GM12892 (cell line): ENCODE measurements around the gene PAOX.

Experiments used
- DNase-seq: peaks from one replicate; pipeline ENCODE4 v3.0.0; 2011; ENCODE audit not compliant: insufficient read length
- FAIRE-seq: peaks from 2 replicates; lab custom pipeline; 2011; peaks lifted over from hg19 to GRCh38; lab: Jason Lieb, UNC
- POLR2A ChIP-seq: IDR thresholded peaks from 2 replicates; pipeline ENCODE4 v1.6.1; 2011; ENCODE audit warnings: low read depth, low read length, control low read depth
- POLR2AphosphoS5 ChIP-seq: IDR thresholded peaks from 2 replicates; pipeline ENCODE4 v1.6.1; 2011; ENCODE audit warnings: low read depth, low read length, control low read depth
- TAF1 ChIP-seq: IDR thresholded peaks from 2 replicates; pipeline ENCODE4 v1.6.1; 2011; ENCODE audit warnings: low read depth, mild to moderate bottlenecking, control low read depth, low read length, borderline replicate concordance

Gene PAOX

DNA sequence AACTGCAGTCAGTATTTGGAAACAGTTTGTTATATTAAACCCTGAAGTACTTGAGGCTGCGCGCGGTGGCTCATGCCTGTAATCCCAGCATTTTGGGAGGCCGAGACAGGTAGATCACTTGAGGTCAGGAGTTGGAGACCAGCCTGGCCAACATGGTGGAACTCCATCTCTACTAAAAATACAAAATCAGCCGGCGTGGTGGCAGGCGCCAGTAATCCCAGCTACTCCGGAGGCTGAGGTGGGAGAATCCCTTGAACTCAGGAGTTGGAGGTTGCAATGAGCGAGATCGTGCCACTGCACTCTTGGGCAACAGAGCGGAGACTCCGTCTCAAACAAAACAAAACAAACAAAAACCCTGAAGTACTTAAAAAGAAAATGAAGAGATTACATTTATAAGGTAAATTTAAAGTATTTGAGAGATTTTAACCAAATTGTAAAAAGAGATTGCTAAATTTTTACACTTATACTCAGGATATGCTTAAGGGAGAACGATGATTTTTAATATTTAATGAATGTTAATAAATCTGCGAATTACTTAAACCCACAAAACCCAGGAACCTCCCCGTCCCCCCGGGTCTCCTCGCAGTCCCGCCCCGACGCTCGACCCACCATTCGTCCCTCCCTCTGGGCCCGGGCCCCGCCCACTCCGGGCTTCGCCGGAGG lies 14.5 kb downstream of the PAOX start:
- no peak for DNase-seq
- FAIRE-seq = peak; percentile 99
- TF ChIP-seq TAF1 (no peak), POLR2AphosphoS5 (no peak), POLR2A (no peak)

DNA sequence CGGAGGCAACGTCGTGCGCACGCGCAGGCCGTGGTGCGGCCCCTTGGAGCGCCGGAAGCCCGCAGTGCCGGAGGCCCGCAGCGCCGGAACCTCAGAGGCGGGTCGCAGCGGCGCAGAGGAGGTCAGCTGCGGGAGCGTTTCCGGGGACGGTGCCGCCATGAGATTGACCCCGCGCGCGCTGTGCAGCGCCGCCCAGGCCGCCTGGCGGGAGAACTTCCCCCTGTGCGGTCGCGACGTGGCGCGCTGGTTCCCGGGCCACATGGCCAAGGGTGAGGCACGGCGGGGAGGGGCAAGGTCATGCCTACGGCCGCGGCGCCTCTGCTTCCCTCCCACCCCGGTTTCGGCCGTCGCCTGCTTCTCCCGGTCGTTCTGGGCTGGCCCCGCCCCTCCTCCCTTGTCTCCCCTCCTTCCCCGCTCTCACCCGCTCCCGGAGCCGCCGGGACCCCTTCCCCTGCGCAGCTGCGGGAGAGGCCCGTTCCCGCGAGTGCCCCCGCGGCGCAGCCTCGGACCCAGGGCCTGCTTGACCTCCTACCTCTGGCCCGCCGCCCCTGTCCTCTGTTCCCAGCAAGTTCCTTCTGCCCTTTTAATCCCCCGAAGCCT lies 15.1 kb downstream of the PAOX start, which contains the start of gene MTG1:
TSS of gene MTG1 (plus strand) at position 94 of the 600 bp plus-strand sequence. CDS start at position 158, 64 bp downstream.
- TF ChIP-seq POLR2AphosphoS5 = peak; percentile 96
- peak; percentile 94 for TF ChIP-seq POLR2A
- TF ChIP-seq TAF1 = peak; percentile 74
- DNase-seq = peak; percentile 91
- FAIRE-seq = no peak

DNA sequence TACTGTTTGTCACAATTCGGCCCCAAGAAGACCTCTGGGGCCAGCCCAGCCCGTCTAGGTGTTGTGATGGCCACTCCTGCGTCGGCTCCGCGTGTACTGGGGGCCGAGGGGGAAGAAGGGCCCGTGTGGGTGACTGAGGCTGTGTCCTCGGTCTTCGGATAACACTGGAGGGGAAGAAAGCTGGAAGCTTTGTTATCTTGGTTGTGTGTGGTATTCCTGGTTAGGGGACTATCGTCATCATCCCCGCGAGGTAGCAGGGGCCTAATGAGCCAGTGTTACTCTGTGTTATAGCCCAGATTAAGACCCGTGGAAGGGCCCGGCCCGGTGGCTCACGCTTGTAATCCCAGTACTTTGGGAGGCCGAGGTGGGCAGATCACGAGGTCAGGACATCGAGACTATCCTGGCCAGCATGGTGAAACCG lies 15.7 kb downstream of the PAOX start:
- DNase-seq = no peak
- TF ChIP-seq TAF1 (no peak), POLR2AphosphoS5 (no peak), POLR2A (no peak)
- FAIRE-seq = no peak

DNA sequence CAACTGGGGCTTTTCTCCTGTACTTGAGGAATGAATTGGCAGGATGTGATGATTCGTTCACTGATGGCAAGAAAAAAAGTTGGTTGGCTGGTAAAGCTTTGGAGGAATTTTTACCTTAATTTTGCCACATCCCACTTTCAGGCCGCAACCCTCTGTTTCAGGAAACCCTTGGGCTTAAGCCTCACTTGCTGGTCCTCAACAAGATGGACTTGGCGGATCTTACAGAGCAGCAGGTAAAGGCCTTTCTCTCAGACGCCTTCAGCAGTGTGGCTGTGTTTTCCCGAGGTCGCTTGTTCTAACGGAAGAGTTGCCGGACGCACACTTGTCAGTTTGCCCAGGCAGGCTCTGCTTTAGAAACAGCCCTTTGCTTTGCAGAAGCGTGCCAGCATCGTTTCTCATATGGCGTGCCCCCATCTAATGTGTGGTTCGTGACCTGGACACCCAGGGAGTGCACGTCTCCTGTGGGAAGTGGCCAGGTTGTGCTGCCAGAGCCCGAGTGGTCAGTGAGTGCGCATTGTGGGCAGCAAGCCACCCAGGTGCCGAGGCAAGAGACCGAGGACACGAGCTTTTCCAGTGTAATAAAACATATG lies 17.1 kb downstream of the PAOX start:
- no peak for DNase-seq

GRCh38 chr10:133397938-133398337 lies 18.9 kb downstream of the PAOX start:
- DNase-seq = no peak
- no peak for FAIRE-seq
- no peak for TF ChIP-seq POLR2A
- TF ChIP-seq POLR2AphosphoS5 = no peak
- TF ChIP-seq TAF1 = no peak

More for the DNA sequence above, 17.1 kb downstream of the PAOX start:
- no peak for FAIRE-seq
- no peak for TF ChIP-seq POLR2AphosphoS5

DNA sequence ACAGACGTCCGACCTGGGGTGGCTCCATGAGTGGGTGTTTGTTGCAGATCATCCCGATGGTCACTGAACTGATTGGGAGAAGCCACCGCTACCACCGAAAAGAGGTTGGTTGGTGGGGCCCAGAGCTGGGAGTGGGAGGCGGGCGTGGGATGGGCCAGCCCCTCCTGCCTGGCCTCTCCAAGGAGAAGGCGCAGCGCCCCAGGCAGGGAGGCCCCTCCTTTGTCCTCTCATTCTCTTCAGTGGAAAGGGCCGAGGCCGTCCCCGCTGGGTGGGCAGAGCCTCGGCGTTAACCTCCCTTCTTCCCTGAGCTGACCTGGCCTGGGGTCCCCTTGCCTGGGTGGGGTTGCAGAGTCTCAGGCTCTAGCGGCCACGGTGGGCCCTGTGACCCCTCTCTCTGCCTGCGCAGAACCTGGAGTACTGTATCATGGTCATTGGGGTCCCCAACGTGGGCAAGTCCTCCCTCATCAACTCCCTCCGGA lies 20.1 kb downstream of the PAOX start:
- TF ChIP-seq POLR2A (no peak), POLR2AphosphoS5 (no peak), TAF1 (no peak)
- FAIRE-seq = no peak

DNA sequence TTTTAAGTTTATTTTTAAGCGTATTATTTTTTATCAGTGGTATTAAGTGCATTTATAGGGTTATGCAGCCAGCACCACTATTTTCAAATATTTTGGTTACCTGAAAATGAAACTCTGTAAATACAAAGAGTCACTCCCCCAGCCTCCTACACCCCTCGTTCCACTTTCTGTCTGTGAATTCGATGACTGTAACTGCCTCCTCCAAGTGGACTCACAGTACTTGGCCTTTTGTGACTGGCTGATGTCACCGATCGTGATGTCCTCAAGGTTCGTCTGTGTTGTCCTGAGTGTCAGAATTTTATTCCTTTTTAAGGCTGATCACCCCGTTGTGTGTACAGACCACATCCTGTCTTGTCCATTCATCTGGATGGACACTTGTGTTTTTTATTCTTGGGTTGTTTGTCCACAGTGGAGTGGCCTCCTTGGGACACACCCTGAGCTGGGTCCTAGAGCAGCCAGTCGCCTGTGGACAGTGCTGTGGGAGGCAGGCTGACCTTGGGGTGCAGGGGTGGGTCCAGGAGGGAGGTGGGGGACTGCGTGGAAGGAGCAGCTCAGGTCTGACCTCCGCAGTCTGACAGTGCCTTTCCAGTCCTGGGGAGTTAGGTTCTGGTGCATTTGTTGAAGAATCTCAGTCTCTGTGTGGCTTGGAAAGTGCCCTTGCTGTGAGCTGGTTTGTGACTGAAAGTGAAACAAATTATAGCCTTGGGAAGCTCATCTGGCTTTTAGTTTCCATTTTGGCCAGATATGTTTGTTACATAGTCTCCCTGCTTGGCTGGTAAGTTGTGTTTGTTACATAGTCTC lies 21.8 kb downstream of the PAOX start:
- DNase-seq = no peak
- peak; percentile 71 for FAIRE-seq
- TF ChIP-seq POLR2AphosphoS5 = no peak
- TF ChIP-seq TAF1 = no peak
- no peak for TF ChIP-seq POLR2A

More for the DNA sequence above, 20.1 kb downstream of the PAOX start:
- DNase-seq = no peak

DNA sequence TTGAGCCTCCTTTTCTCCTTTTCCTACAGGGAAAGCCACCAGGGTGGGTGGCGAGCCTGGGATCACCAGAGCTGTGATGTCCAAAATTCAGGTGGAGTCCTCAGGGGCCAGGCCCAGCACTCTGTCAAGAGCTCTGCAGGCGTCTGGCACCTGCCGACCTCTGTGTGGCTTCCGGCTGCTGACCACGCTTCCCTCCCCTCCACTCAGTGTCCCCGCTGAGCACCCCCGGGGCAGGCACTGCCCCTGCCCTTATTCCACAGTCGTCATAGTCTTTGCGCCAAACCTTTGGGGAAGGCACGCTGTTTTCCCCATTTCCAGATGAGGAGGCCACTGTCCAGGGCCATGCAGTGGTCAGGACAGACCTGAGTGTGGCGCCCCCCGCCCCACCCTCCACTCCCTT lies 22.4 kb downstream of the PAOX start:
- DNase-seq (no peak), FAIRE-seq (no peak)
- TF ChIP-seq POLR2AphosphoS5 (no peak), POLR2A (no peak), TAF1 (no peak)

DNA sequence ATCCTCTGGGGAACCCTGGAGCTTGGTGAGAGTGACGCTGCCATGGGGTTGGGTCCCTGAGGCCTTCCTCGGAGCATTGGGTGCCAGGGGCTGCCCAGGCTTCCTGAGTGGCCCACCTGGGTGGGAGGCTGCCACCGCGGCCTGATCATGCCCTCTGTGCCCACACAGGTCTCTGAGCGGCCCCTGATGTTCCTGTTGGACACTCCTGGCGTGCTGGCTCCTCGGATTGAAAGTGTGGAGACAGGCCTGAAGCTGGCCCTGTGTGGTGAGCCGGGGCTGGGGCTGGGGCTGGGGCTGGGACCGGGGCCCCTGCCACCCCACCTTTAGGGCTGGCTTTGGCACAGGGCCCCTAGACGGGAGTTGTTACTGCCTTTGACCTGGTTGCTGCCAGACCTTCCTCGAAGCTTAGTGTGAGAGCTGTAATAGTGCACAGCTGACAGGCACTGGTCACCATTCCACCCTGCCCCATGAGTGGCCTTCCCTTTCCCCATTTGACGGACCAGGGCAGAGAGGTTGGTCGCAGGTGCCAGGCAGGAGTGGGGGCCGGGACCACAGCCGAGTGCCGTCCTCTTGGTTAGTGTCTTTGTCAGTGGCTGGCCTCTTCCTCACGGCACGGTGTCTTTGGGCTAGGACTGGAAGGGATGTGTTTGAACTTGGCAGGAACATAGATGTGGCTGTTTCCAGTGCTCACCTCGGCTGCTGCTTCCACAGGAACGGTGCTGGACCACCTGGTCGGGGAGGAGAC lies 23.1 kb downstream of the PAOX start:
- FAIRE-seq (no peak), DNase-seq (no peak)
- no peak for TF ChIP-seq POLR2AphosphoS5
- no peak for TF ChIP-seq TAF1
- no peak for TF ChIP-seq POLR2A

GRCh38 chr10:133403359-133403758 lies 24.3 kb downstream of the PAOX start:
- FAIRE-seq (no peak), DNase-seq (no peak)
- TF ChIP-seq POLR2AphosphoS5 (0 out of 2 replicates have a peak, but pooled peaks have one; percentile 17), POLR2A (no peak), TAF1 (no peak)

- no peak for FAIRE-seq
- DNase-seq = no peak
- no peak for TF ChIP-seq TAF1
- no peak for TF ChIP-seq POLR2A
- no peak for TF ChIP-seq POLR2AphosphoS5
Observed at GRCh38 chr10:133403784-133404183, 24.7 kb downstream of the PAOX start.

DNA sequence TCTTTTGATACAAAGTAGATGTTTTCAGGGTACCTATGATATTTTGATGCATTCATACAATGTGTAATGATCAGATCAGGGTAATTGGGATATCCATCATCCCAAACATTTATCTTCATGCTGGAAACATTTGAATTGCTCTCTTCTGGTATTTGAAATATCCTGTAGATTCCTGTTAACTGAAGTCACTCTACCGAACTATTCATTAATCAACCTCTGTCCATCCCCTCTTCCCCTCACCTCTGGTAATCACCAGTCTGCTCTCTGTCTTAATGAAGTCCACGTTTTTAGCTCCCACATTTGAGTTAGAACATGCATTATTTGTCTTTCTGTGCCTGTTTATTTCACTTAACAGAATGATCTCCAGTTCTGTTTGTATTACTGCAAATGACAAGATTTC lies 26.2 kb downstream of the PAOX start:
- FAIRE-seq (no peak), DNase-seq (no peak)
- no peak for TF ChIP-seq POLR2A
- no peak for TF ChIP-seq POLR2AphosphoS5
